ENCODE results near the gene RAB17. TPM values are rescaled to one million over a fixed set of nuclear protein-coding genes. Genes with fewer than 3 reads are reported as not detected.

Gene RAB17
- total and polyA plus RNA-seq, 10 of the 15 experiments (the other 5 are each of a cell fraction or from before 2014, with no cell fraction given) = 0.07 to 1.4 (median 0.28) TPM; not detected in 3

DNA sequence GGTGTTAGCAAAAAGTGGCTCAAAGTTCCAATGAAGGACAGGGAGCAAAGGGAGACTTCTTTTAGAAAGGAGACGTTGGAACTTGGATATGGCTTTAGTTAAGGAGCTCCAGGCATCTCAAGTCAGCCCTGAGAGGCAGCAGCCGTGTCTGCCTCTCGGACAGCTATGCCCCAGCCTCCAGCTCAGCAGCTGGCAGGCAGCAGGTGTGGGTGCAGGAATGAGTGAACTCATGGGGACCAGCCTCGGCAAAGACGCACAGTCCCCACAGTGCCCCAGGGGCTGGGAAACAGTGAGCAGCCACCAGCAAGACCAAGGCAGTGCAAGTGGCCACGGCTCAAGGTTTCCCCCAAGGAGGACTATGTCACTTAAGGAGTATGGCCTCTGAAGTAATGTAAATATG, 35.2 kb upstream of the RAB17 start:
- Histone ChIP-seq H4K20me1 (ENCODE audit: control insufficient read depth, insufficient read depth) (no peaks in the 10 kb centered on the region), H3K27me3 (replicated peaks in 1 of 2; ENCODE audit: control insufficient read depth in 2 of 2, insufficient read depth in 2 of 2, low read length in 1 of 2) (peaks cover 7 to 13% of the 10 kb centered on the region in 2 experiments; a peak in 3 of 4 replicates), H3K79me2 (ENCODE audit: control insufficient read depth, insufficient read depth, low read length) (no peaks in the 10 kb centered on the region), H3K36me3 (ENCODE audit: control insufficient read depth in 2 of 2, insufficient read depth in 2 of 2, low read length in 1 of 2) (no peaks in the 10 kb centered on the region), H3K4me3 (no peak overlapping the region), H2AFZ (ENCODE audit: control insufficient read depth, low read depth, low read length) (no peak overlapping the region), H3K4me1 (ENCODE audit: control insufficient read depth, insufficient read depth, low read length) (no peaks in the 10 kb centered on the region), H3K9me3 (replicated peaks; ENCODE audit: control insufficient read depth, insufficient read depth, low read length) (no peaks in the 10 kb centered on the region), H3K27ac (ENCODE audit: control insufficient read depth, insufficient read depth) (no peak overlapping the region), H3K9ac (ENCODE audit: control insufficient read depth, insufficient read depth, low read length) (no peak overlapping the region), H3K4me2 (ENCODE audit: control insufficient read depth, insufficient read depth) (no peak overlapping the region)
- POLR2A ChIA-PET = no interaction called here
- ATAC-seq = no peak; the same call in 1 of the 3 replicates
- SMC1A ChIA-PET (ENCODE audit: uncharacterized antibody, unreplicated experiment) = interaction anchor here (1.3 kb wide), 1 partner anchor 11 kb away, joined by 3 read pairs; no protein-coding TSS in a partner anchor
- no peak for DNase-seq (ENCODE audit: low read depth, low spot score)
- 7% methylated on average over 6 of the region's 6 CpGs for WGBS (ENCODE audit: insufficient coverage, insufficient replicate concordance, low lambda C conversion rate, missing lambda C conversion rate)
- TF ChIP-seq, protein P1, sequence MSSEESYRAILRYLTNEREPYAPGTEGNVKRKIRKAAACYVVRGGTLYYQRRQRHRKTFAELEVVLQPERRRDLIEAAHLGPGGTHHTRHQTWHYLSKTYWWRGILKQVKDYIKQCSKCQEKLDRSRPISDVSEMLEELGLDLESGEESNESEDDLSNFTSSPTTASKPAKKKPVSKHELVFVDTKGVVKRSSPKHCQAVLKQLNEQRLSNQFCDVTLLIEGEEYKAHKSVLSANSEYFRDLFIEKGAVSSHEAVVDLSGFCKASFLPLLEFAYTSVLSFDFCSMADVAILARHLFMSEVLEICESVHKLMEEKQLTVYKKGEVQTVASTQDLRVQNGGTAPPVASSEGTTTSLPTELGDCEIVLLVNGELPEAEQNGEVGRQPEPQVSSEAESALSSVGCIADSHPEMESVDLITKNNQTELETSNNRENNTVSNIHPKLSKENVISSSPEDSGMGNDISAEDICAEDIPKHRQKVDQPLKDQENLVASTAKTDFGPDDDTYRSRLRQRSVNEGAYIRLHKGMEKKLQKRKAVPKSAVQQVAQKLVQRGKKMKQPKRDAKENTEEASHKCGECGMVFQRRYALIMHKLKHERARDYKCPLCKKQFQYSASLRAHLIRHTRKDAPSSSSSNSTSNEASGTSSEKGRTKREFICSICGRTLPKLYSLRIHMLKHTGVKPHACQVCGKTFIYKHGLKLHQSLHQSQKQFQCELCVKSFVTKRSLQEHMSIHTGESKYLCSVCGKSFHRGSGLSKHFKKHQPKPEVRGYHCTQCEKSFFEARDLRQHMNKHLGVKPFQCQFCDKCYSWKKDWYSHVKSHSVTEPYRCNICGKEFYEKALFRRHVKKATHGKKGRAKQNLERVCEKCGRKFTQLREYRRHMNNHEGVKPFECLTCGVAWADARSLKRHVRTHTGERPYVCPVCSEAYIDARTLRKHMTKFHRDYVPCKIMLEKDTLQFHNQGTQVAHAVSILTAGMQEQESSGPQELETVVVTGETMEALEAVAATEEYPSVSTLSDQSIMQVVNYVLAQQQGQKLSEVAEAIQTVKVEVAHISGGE (CRISPR knock-in tag; IDR thresholded peaks at IDR 0.05) = no peak
- TF ChIP-seq CBX3 (IDR thresholded peaks at IDR 0.05; ENCODE audit: borderline replicate concordance, low read depth) (no peak), HDAC6 (IDR thresholded peaks at IDR 0.05; ENCODE audit: unreplicated experiment) (no peak), ZNF217 (IDR thresholded peaks at IDR 0.05) (no peak), ATF7 (IDR thresholded peaks at IDR 0.05; ENCODE audit: low read depth) (no peak)
- no TSS peak for BruUV-seq (replicated peaks)
- intact Hi-C loops (cut with micrococcal nuclease; ENCODE audit: unreplicated experiment) = no loop called here
- RAD21 ChIA-PET (ENCODE audit: unreplicated experiment) = no interaction called here
- CTCF ChIA-PET = interaction anchor here (0.9 to 1.9 kb wide), 4 partner anchors 8 to 232 kb away, joined by 3 to 6 read pairs (median 3); no protein-coding TSS in a partner anchor
- in situ Hi-C loops (cut with MboI) = no loop called here
- no peak for FAIRE-seq

All from GM12878 (cell line).